Epithelial cell of proximal tubule (primary cell): ENCODE results near the gene ATP13A3. TPM values are rescaled to one million over a fixed set of nuclear protein-coding genes. Genes with fewer than 3 reads are reported as not detected.

Experiments
- DNase-seq: peaks from one replicate; pipeline ENCODE4 v3.0.0-alpha.2; 2011; ENCODE audit warnings: low read depth
- H3K4me3 ChIP-seq: 2 replicates; pipeline ENCODE4 v1.5.1; 2011; ENCODE audit warnings: low read depth, mild to moderate bottlenecking, low read length
- total RNA-seq: library from RNA; depleted of rRNA; stranded (reverse); fragments of >200 nt; gene quantifications from 2 replicates; pipeline ENCODE4 v1.2.3, GENCODE V29; 2015
- TF ChIP-seq, protein P1 (sequence below): conservative IDR thresholded peaks from 2 replicates; pipeline ENCODE4 v1.5.1; 2012; ENCODE audit warnings: low read depth, mild to moderate bottlenecking, low read length

The ATP13A3 gene
- total RNA-seq, 1 donor from 2014 or later: 88.1 TPM

DNA sequence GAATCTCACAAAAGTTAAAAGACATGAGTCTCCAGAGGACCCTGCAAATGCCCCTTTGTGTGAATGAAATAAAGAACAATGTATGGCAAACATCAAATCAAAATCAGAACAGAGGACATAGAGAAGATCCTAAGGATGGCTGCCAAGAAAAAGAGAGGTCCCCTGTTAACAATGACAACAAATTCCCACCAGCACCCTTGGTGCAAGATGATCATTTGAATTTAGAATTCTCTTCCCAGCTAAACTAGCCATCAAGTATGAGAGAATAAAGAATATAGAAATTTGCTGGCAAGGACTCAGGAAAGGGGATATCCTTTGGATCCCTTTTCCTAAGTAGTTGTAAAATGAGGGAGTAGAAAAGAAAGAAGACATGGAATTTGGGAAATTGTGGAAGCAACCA is 96.0 kb downstream of the ATP13A3 start:
- H3K4me3 ChIP-seq: no peak overlapping the region
- TF ChIP-seq, protein P1, sequence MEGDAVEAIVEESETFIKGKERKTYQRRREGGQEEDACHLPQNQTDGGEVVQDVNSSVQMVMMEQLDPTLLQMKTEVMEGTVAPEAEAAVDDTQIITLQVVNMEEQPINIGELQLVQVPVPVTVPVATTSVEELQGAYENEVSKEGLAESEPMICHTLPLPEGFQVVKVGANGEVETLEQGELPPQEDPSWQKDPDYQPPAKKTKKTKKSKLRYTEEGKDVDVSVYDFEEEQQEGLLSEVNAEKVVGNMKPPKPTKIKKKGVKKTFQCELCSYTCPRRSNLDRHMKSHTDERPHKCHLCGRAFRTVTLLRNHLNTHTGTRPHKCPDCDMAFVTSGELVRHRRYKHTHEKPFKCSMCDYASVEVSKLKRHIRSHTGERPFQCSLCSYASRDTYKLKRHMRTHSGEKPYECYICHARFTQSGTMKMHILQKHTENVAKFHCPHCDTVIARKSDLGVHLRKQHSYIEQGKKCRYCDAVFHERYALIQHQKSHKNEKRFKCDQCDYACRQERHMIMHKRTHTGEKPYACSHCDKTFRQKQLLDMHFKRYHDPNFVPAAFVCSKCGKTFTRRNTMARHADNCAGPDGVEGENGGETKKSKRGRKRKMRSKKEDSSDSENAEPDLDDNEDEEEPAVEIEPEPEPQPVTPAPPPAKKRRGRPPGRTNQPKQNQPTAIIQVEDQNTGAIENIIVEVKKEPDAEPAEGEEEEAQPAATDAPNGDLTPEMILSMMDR: no peak

GRCh38 chr3:194389269-194389668 is 97.5 kb downstream of the ATP13A3 start:
- DNase-seq: no peak
- TF ChIP-seq, protein P1: no peak
- H3K4me3 ChIP-seq: no peak overlapping the region

More for the DNA sequence above, 96.0 kb downstream of the ATP13A3 start:
- DNase-seq: no peak

DNA sequence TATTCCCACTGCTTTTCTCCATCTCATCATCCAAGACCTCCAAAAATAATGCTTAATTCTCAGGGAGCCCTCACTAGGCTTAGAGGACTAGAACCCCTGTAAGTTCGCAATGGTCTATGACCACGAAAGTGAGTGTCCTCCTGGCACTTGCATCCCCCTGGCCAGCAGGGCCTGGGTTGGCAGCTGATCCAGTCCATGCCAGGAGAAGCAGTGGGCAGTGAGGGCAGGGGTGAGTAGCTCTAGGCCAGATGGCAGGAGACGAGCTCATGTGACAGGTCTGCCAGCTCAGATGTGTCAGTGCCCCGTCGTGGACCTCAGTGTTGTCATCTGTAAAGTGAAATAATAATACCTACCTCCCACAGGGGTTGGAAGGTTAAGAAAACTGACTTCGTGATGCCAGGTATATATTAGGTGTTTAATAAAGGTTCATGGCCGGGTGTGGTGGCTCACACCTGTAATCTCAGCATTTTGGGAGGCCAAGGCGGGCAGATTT is 98.8 kb downstream of the ATP13A3 start:
- TF ChIP-seq, protein P1: no peak

DNA sequence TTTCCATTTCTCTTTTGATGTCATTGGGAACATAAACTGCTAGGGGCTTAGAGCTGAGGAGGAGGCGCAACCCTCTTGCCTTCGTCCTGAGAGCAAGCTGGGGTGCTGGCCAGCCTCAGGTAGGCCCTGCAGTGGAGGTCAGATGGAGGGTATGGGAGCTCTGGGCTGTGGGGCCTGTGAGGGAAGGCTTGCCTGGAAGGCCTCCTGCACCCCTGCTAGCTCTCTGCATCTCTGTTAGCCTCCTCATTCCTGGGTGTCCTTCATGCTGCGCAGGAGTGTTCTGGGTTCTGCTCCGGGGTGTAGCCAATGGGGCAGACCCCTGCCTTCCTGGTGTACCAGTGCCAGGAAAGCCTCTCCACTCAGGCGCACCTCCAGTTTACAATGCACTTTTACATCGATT is 99.5 kb downstream of the ATP13A3 start:
- no peak overlapping the region for H3K4me3 ChIP-seq
- DNase-seq: no peak
- TF ChIP-seq, protein P1: no peak

More for the DNA sequence above, 98.8 kb downstream of the ATP13A3 start:
- H3K4me3 ChIP-seq: no peak overlapping the region
- no peak for DNase-seq

- DNase-seq: no peak
- no peak overlapping the region for H3K4me3 ChIP-seq
- TF ChIP-seq, protein P1: no peak
Observed at GRCh38 chr3:194386648-194387047, 100.2 kb downstream of the ATP13A3 start.

DNA sequence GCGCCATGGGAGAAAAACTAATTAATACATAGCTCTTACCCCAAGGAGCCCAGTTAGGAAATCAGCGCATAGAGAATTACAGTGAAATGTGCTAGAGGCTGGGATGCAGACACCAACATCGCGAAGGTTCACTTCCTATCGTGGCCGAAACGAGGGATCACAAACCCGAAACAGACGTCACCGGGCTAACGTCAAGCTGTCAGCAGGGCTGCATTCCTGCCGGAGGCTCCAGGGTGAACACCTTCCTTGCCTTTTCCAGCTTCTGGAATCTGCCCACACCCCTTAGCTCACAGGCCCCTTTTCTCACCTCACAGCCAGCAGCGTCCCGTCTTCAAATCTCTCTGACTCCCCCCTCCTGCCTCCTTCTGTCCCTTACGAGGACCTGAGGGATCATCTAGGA is 100.7 kb downstream of the ATP13A3 start:
- TF ChIP-seq, protein P1: no peak
- DNase-seq: no peak
- H3K4me3 ChIP-seq: no peak overlapping the region

DNA sequence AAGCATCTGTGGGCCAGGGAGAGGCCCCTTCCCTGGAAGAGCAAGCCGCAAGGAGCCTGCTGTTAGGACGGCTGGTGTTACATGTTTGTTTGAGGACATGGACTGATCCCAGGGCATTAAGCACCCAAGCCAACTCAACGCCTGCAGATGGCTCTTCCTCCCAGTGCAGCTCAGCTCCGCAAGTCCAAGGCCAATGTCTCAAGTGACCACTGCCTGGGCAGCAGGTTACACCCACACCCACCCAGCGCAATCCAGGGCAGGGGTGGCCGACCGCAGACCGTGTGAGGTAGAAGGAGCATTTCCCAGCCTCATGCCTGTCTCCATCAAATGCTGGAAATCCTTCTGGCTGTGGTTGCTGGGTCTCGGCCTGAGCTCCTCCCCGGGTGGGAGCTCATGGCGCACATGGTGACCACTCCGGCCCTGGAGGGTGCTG is 102.2 kb downstream of the ATP13A3 start:
- DNase-seq: no peak
- TF ChIP-seq, protein P1: no peak
- no peak overlapping the region for H3K4me3 ChIP-seq
